OCI-LY3 (cell line): ENCODE measurements around the gene SIL1.
A peak's percentile ranks its signal among the peaks of the same experiment; 100 is the strongest.
"Not testable (repeated sequence)": the region's sequence is repeated elsewhere in the genome, so short reads cannot be mapped to it uniquely, and the experiment has no call there.

Experiments used
- H2AFZ ChIP-seq: fragments of 200-600, 300-600 bp; shearing (Covaris generic); 2 replicates; pipeline ENCODE4 v1.6.0; 2014; ENCODE audit warnings: antibody characterized with exemption, low read depth, low read length
- H3K27ac ChIP-seq: fragments of 200-600, 300-600 bp; sonication (generic); 2 replicates; pipeline ENCODE4 v1.5.1; 2014; ENCODE audit warnings: mild to moderate bottlenecking, low read length, moderate library complexity, mixed read lengths
- H3K27me3 ChIP-seq: fragments of 200-600, 300-600 bp; sonication (generic); 2 replicates; pipeline ENCODE4 v1.6.1; 2014; ENCODE audit warnings: low read depth, low read length, mixed read lengths
- H3K36me3 ChIP-seq: fragments of 200-600, 300-600 bp; sonication (generic); replicated peaks from 2 replicates; pipeline ENCODE3; 2014; ENCODE audit warnings: low read depth, low read length, mixed read lengths
- H3K4me1 ChIP-seq: fragments of 300-600, 200-600 bp; sonication (generic); 2 replicates; pipeline ENCODE4 v1.6.1; 2014; ENCODE audit warnings: low read length, mixed read lengths
- H3K4me2 ChIP-seq: fragments of 200-600, 300-600 bp; sonication (generic); 2 replicates; pipeline ENCODE4 v1.6.1; 2014; ENCODE audit warnings: low read length, mixed read lengths
- H3K4me3 ChIP-seq: fragments of 300-600, 200-600 bp; sonication (generic); 2 replicates; pipeline ENCODE4 v1.5.1; 2014; ENCODE audit warnings: antibody characterized with exemption, mild to moderate bottlenecking, low read length, moderate library complexity
- H3K79me2 ChIP-seq: fragments of 300-600, 200-600 bp; shearing (Covaris generic); 2 replicates; pipeline ENCODE4 v1.6.1; 2014; ENCODE audit warnings: mild to moderate bottlenecking, low read length, mixed read lengths
- H3K9ac ChIP-seq: fragments of 300-600, 200-600 bp; shearing (Covaris generic); 2 replicates; pipeline ENCODE4 v1.6.0; 2014; ENCODE audit warnings: mild to moderate bottlenecking, low read length, moderate library complexity
- H3K9me3 ChIP-seq: fragments of 200-600, 300-600 bp; shearing (Covaris generic); 2 replicates; pipeline ENCODE4 v1.6.1; 2014; ENCODE audit warnings: low read length, mixed read lengths; ENCODE audit not compliant: insufficient read depth
- H4K20me1 ChIP-seq: fragments of 200-600, 300-600 bp; sonication (generic); 2 replicates; pipeline ENCODE4 v1.6.1; 2016; ENCODE audit warnings: low read length, mixed read lengths; ENCODE audit not compliant: insufficient read depth
- EZH2phosphoT487 ChIP-seq: fragments of 200-600 bp; shearing (Covaris generic); IDR thresholded peaks from 2 replicates; pipeline ENCODE4 v1.6.1; 2018; ENCODE audit warnings: antibody characterized with exemption, mixed run types, low read depth
- TF ChIP-seq, protein P1 (sequence below): fragments of 200-600, 300-600 bp; sonication (generic); IDR thresholded peaks from 2 replicates; pipeline ENCODE4 v1.5.1; 2014; ENCODE audit warnings: antibody characterized with exemption, low read length, low read depth

The SIL1 gene

DNA sequence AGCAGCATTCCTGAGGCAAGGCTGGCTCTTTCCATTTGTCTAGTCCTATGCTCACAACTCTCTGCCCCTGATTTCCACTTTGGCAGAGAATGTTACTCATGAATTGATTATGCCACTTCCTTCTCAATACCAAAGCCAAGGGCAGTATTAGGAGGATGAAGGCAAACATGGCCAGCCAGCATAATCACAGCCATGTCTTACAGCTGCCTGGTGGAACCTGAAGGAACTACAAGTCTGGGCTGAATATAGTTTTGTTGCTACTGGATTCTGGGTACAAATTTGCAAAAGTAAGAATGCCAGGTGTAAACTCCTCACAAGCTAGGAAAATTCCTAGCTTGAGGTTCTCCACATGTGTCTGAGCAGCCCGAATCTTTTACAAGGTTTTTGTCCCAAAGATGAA, 4.2 kb downstream of the SIL1 start:
- no peak overlapping the region for H3K27ac ChIP-seq
- H2AFZ ChIP-seq: no peak overlapping the region
- H3K4me2 ChIP-seq: no peak overlapping the region
- no peaks in the 10 kb centered on the region for H4K20me1 ChIP-seq
- H3K36me3 ChIP-seq: peaks cover 12% of the 10 kb centered on the region
- no peak overlapping the region for H3K9ac ChIP-seq
- peaks cover 24% of the 10 kb centered on the region for H3K79me2 ChIP-seq
- H3K4me3 ChIP-seq: no peak overlapping the region
- no peaks in the 10 kb centered on the region for H3K27me3 ChIP-seq
- TF ChIP-seq, protein P1, sequence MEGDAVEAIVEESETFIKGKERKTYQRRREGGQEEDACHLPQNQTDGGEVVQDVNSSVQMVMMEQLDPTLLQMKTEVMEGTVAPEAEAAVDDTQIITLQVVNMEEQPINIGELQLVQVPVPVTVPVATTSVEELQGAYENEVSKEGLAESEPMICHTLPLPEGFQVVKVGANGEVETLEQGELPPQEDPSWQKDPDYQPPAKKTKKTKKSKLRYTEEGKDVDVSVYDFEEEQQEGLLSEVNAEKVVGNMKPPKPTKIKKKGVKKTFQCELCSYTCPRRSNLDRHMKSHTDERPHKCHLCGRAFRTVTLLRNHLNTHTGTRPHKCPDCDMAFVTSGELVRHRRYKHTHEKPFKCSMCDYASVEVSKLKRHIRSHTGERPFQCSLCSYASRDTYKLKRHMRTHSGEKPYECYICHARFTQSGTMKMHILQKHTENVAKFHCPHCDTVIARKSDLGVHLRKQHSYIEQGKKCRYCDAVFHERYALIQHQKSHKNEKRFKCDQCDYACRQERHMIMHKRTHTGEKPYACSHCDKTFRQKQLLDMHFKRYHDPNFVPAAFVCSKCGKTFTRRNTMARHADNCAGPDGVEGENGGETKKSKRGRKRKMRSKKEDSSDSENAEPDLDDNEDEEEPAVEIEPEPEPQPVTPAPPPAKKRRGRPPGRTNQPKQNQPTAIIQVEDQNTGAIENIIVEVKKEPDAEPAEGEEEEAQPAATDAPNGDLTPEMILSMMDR: 0 out of 2 replicates have a peak, but pooled peaks have one; percentile 7
- TF ChIP-seq EZH2phosphoT487: no peak
- peaks cover 10% of the 10 kb centered on the region; the same call in 1 of the 2 replicates for H3K4me1 ChIP-seq
- H3K9me3 ChIP-seq: no peaks in the 10 kb centered on the region

DNA sequence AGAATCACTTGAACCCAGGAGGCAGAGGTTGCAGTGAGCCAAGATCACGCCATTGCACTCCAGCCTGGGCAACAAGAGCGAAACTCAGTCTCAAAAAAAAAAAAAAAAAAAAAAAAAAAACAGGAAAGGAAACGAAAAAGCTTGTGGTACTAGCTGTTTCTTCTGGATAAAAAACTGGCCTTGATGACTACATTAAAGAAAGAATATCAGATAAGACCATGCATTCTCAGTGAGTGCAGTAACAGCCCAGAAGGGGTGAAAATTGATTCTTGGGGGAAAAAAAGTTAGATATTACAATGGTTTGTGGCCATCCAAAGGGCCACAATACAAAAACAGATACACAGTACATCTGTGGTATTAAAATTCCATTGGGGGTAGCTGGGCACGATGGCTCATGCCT, 5.3 kb downstream of the SIL1 start:
- Histone ChIP-seq H3K79me2 (peaks cover 22% of the 10 kb centered on the region), H3K36me3 (peaks cover 12% of the 10 kb centered on the region)
- H3K4me2 ChIP-seq, H2AFZ ChIP-seq, H3K27me3 ChIP-seq, H3K4me1 ChIP-seq, H3K9me3 ChIP-seq, H4K20me1 ChIP-seq, H3K27ac ChIP-seq, H3K9ac ChIP-seq, H3K4me3 ChIP-seq: not testable (repeated sequence)

DNA sequence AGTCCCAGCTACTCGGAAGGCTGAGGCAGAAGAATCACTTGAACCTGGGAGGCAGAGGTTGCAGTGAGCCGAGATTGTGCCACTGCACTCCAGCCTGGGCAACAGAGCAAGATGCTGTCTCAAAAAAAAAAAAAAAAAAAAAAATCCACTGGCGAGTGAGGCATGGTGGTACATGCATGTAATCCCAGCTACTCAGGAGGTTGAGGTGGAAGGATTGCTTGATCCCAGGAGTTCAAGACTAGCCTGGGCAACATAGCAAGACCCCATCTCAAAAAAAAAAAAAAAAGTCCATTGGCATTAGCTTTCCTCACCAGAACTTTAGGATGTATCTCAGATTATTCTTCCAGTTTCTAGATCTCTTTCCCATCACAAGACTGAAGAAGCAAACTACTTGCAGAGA, 6.2 kb downstream of the SIL1 start:
- not testable (repeated sequence) for H3K4me3 ChIP-seq, H3K9me3 ChIP-seq, H3K4me2 ChIP-seq, H3K4me1 ChIP-seq, H2AFZ ChIP-seq, H3K27me3 ChIP-seq, H4K20me1 ChIP-seq, H3K9ac ChIP-seq, H3K27ac ChIP-seq
- H3K79me2 ChIP-seq: peaks cover 13% of the 10 kb centered on the region
- H3K36me3 ChIP-seq: peaks cover 12% of the 10 kb centered on the region

DNA sequence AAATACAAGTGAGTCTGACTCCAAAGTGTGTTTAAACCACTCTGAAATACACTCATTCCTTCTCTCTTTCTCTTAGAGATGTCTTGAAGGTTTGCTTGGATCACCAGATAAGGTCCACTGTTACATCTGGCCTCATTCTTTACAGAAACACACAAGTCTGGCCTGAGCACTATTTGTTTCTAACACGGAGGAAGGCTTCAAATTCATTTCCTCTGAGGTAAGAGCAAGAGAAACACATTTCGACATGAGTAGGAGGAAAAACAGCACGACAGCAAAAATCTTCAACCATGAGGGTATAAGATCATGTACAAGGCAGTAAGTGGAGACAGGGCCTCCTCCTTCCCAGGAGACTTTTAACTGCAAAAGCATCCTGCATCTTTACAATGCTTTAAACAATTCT, 8.0 kb downstream of the SIL1 start:
- Histone ChIP-seq H3K4me3 (no peak overlapping the region), H3K27me3 (no peaks in the 10 kb centered on the region), H3K4me1 (no peaks in the 10 kb centered on the region), H2AFZ (no peak overlapping the region), H3K9me3 (no peaks in the 10 kb centered on the region), H3K79me2 (no peaks in the 10 kb centered on the region), H3K36me3 (peaks cover 6% of the 10 kb centered on the region), H4K20me1 (no peaks in the 10 kb centered on the region), H3K9ac (no peak overlapping the region), H3K4me2 (no peak overlapping the region), H3K27ac (no peak overlapping the region)
- TF ChIP-seq, protein P1: no peak
- no peak for TF ChIP-seq EZH2phosphoT487

DNA sequence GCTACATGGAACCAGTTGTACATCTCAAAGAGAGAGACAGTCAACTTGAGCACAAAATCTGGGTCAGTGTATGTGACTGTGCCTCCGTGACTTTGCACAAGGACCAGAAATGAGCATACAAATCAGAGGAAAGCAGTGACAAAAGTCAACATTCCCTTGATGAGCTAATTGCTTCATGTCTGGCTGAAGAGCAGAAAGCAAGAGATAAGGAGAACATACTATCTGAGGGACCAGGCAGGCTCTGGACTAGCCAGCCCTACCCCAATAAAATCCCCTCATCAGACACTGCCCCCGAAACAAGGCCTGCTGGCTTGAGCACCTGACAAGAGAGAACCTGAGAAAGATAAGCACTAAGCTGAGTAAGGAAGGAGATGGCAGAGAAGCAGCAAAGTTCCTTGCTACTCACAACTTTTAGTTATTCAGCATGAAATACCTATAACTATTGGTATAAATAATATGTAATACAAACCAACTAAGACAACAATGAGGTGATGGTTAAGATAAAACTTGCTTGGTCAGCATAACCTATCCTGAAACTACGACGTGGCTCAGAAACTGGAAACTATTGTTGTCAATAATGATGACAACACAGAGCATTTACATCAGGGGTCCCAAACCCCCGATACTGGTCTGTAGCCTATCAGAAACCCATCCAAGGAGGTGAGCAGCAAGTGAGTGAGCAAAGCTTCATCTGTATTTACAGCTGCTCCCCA, 9.5 kb downstream of the SIL1 start:
- Histone ChIP-seq H3K27me3 (no peaks in the 10 kb centered on the region), H3K27ac (no peak overlapping the region), H2AFZ (no peak overlapping the region), H3K9me3 (no peaks in the 10 kb centered on the region), H4K20me1 (no peaks in the 10 kb centered on the region), H3K36me3 (peaks cover 6% of the 10 kb centered on the region), H3K4me3 (no peak overlapping the region), H3K4me1 (no peaks in the 10 kb centered on the region), H3K9ac (no peak overlapping the region), H3K79me2 (no peaks in the 10 kb centered on the region), H3K4me2 (no peak overlapping the region)
- TF ChIP-seq, protein P1: no peak
- TF ChIP-seq EZH2phosphoT487: no peak
